ENCODE data around the gene NLRP9.

Gene NLRP9

GRCh38 chr19:55705972-55706371 lies 32.2 kb downstream of the NLRP9 start:
- Histone ChIP-seq H3K9me3 (replicated peaks in 1 of 2; ENCODE audit: control insufficient read depth in 2 of 2, insufficient read depth in 1 of 2, low read depth in 1 of 2, low read length in 2 of 2) (peaks cover 0 to 28% of the 10 kb centered on the region in 2 donors), H3K79me1 (ENCODE audit: low read depth, low read length) (no peaks in the 10 kb centered on the region), H4K91ac (ENCODE audit: low read depth, low read length, poor library complexity) (no peak overlapping the region), H3K4me2 (ENCODE audit: insufficient read depth, low read length, poor library complexity, severe bottlenecking) (no peak overlapping the region), H3K27ac (replicated peaks; ENCODE audit: low read length) (no peak overlapping the region), H3K27me3 (ENCODE audit: control insufficient read depth in 3 of 3, insufficient read depth in 3 of 3, low read depth in 1 of 3, low read length in 3 of 3) (peaks cover 0 to 2% (median 0%) of the 10 kb centered on the region in 3 experiments), H3K9ac (ENCODE audit: low read depth, low read length, poor library complexity) (no peak overlapping the region), H3K18ac (ENCODE audit: low read length) (no peak overlapping the region), H2BK12ac (ENCODE audit: low read length) (no peak overlapping the region), H2BK120ac (ENCODE audit: low read depth, low read length) (no peak overlapping the region), H3K36me3 (replicated peaks in 1 of 2; ENCODE audit: control insufficient read depth in 2 of 2, insufficient read depth in 2 of 2, low read length in 2 of 2) (peaks cover 0 to 6% of the 10 kb centered on the region in 2 donors), H3K14ac (ENCODE audit: low read length) (no peak overlapping the region), H2BK15ac (ENCODE audit: low read length) (no peak overlapping the region), H2BK5ac (ENCODE audit: low read length) (no peak overlapping the region), H3K4ac (ENCODE audit: low read length) (no peak overlapping the region), H3K4me1 (ENCODE audit: control insufficient read depth in 2 of 2, insufficient read depth in 1 of 2, low read depth in 1 of 2, low read length in 2 of 2) (no peaks in the 10 kb centered on the region), H2AK5ac (ENCODE audit: low read depth, low read length) (no peak overlapping the region), H4K8ac (ENCODE audit: low read depth, low read length) (no peak overlapping the region), H3K4me3 (ENCODE audit: low read length in 2 of 2) (no peak overlapping the region), H2AFZ (ENCODE audit: low read length) (no peak overlapping the region), H3K23ac (ENCODE audit: low read depth, low read length, poor library complexity) (no peak overlapping the region)
- no peak for DNase-seq (ENCODE audit: low spot score)
- WGBS, 2 donors (ENCODE audit: extremely low coverage in 2 of 2, insufficient read length in 2 of 2, insufficient replicate concordance in 1 of 2), result no CpG with 5 or more reads among the region's 3 CpGs

GRCh38 chr19:55704494-55705245 lies 33.5 kb downstream of the NLRP9 start:
- Histone ChIP-seq H3K4me3 (ENCODE audit: low read length in 2 of 2) (no peak overlapping the region), H2BK120ac (ENCODE audit: low read depth, low read length) (no peak overlapping the region), H3K14ac (ENCODE audit: low read length) (no peak overlapping the region), H2BK15ac (ENCODE audit: low read length) (no peak overlapping the region), H3K27ac (replicated peaks; ENCODE audit: low read length) (no peak overlapping the region), H3K36me3 (replicated peaks in 1 of 2; ENCODE audit: control insufficient read depth in 2 of 2, insufficient read depth in 2 of 2, low read length in 2 of 2) (peaks cover 2 to 14% of the 10 kb centered on the region in 2 donors), H4K91ac (ENCODE audit: low read depth, low read length, poor library complexity) (no peak overlapping the region), H3K27me3 (ENCODE audit: control insufficient read depth in 3 of 3, insufficient read depth in 3 of 3, low read depth in 1 of 3, low read length in 3 of 3) (peaks cover 0 to 2% (median 0%) of the 10 kb centered on the region in 3 experiments), H3K9ac (ENCODE audit: low read depth, low read length, poor library complexity) (no peak overlapping the region), H2BK12ac (ENCODE audit: low read length) (no peak overlapping the region), H3K4ac (ENCODE audit: low read length) (no peak overlapping the region), H3K9me3 (replicated peaks in 1 of 2; ENCODE audit: control insufficient read depth in 2 of 2, insufficient read depth in 1 of 2, low read depth in 1 of 2, low read length in 2 of 2) (peaks cover 0 to 29% of the 10 kb centered on the region in 2 donors), H2BK5ac (ENCODE audit: low read length) (no peak overlapping the region), H4K8ac (ENCODE audit: low read depth, low read length) (no peak overlapping the region), H2AK5ac (ENCODE audit: low read depth, low read length) (no peak overlapping the region), H3K18ac (ENCODE audit: low read length) (no peak overlapping the region), H2AFZ (ENCODE audit: low read length) (no peak overlapping the region), H3K4me2 (ENCODE audit: insufficient read depth, low read length, poor library complexity, severe bottlenecking) (no peak overlapping the region), H3K4me1 (ENCODE audit: control insufficient read depth in 2 of 2, insufficient read depth in 1 of 2, low read depth in 1 of 2, low read length in 2 of 2) (no peaks in the 10 kb centered on the region), H3K23ac (ENCODE audit: low read depth, low read length, poor library complexity) (no peak overlapping the region), H3K79me1 (ENCODE audit: low read depth, low read length) (peaks cover 2% of the 10 kb centered on the region)
- no peak for DNase-seq (ENCODE audit: low spot score)
- WGBS, 2 donors (ENCODE audit: extremely low coverage in 2 of 2, insufficient read length in 2 of 2, insufficient replicate concordance in 1 of 2), result no CpG with 5 or more reads among the region's 15 CpGs

- no peak overlapping the region for H4K8ac ChIP-seq (ENCODE audit: low read depth, low read length)
- H3K79me1 ChIP-seq (ENCODE audit: low read depth, low read length), result peaks cover 2% of the 10 kb centered on the region
- H2AFZ ChIP-seq (ENCODE audit: low read length), result no peak overlapping the region
- H3K27me3 ChIP-seq (ENCODE audit: control insufficient read depth in 3 of 3, insufficient read depth in 3 of 3, low read depth in 1 of 3, low read length in 3 of 3), result peaks cover 0 to 2% (median 0%) of the 10 kb centered on the region in 3 experiments
- H2BK120ac ChIP-seq (ENCODE audit: low read depth, low read length), result no peak overlapping the region
- no peak overlapping the region for H2AK5ac ChIP-seq (ENCODE audit: low read depth, low read length)
- H4K91ac ChIP-seq (ENCODE audit: low read depth, low read length, poor library complexity), result no peak overlapping the region
- WGBS, 2 donors (ENCODE audit: extremely low coverage in 2 of 2, insufficient read length in 2 of 2, insufficient replicate concordance in 1 of 2), result no CpG with 5 or more reads among the region's 38 CpGs
- no peak overlapping the region for H3K9ac ChIP-seq (ENCODE audit: low read depth, low read length, poor library complexity)
- H3K4me1 ChIP-seq (ENCODE audit: control insufficient read depth in 2 of 2, insufficient read depth in 1 of 2, low read depth in 1 of 2, low read length in 2 of 2), result no peaks in the 10 kb centered on the region
- no peak overlapping the region for H3K27ac ChIP-seq (replicated peaks; ENCODE audit: low read length)
- H3K4me2 ChIP-seq (ENCODE audit: insufficient read depth, low read length, poor library complexity, severe bottlenecking), result no peak overlapping the region
- no peak for DNase-seq (ENCODE audit: low spot score)
- peak overlapping the region; percentile 60 for H2BK5ac ChIP-seq (ENCODE audit: low read length)
- H2BK12ac ChIP-seq (ENCODE audit: low read length), result no peak overlapping the region
- no peak overlapping the region for H3K23ac ChIP-seq (ENCODE audit: low read depth, low read length, poor library complexity)
- no peak overlapping the region for H3K4me3 ChIP-seq (ENCODE audit: low read length in 2 of 2)
- H2BK15ac ChIP-seq (ENCODE audit: low read length), result no peak overlapping the region
- H3K14ac ChIP-seq (ENCODE audit: low read length), result no peak overlapping the region
- no peak overlapping the region for H3K18ac ChIP-seq (ENCODE audit: low read length)
- peaks cover 0 to 29% of the 10 kb centered on the region in 2 donors for H3K9me3 ChIP-seq (replicated peaks in 1 of 2; ENCODE audit: control insufficient read depth in 2 of 2, insufficient read depth in 1 of 2, low read depth in 1 of 2, low read length in 2 of 2)
- peaks cover 2 to 21% of the 10 kb centered on the region in 2 donors for H3K36me3 ChIP-seq (replicated peaks in 1 of 2; ENCODE audit: control insufficient read depth in 2 of 2, insufficient read depth in 2 of 2, low read length in 2 of 2)
- no peak overlapping the region for H3K4ac ChIP-seq (ENCODE audit: low read length)
Observed at GRCh38 chr19:55703790-55704215, 34.4 kb downstream of the NLRP9 start.

GRCh38 chr19:55702131-55702627 lies 36.0 kb downstream of the NLRP9 start:
- no peak overlapping the region for H2BK15ac ChIP-seq (ENCODE audit: low read length)
- peaks cover 0 to 24% of the 10 kb centered on the region in 2 donors for H3K9me3 ChIP-seq (replicated peaks in 1 of 2; ENCODE audit: control insufficient read depth in 2 of 2, insufficient read depth in 1 of 2, low read depth in 1 of 2, low read length in 2 of 2)
- H3K4me2 ChIP-seq (ENCODE audit: insufficient read depth, low read length, poor library complexity, severe bottlenecking), result no peak overlapping the region
- peaks cover 4 to 33% of the 10 kb centered on the region in 2 donors for H3K36me3 ChIP-seq (replicated peaks in 1 of 2; ENCODE audit: control insufficient read depth in 2 of 2, insufficient read depth in 2 of 2, low read length in 2 of 2)
- no peaks in the 10 kb centered on the region for H3K27me3 ChIP-seq (ENCODE audit: control insufficient read depth in 3 of 3, insufficient read depth in 3 of 3, low read depth in 1 of 3, low read length in 3 of 3)
- no peak overlapping the region for H2BK120ac ChIP-seq (ENCODE audit: low read depth, low read length)
- no peak overlapping the region for H2BK5ac ChIP-seq (ENCODE audit: low read length)
- H3K23ac ChIP-seq (ENCODE audit: low read depth, low read length, poor library complexity), result no peak overlapping the region
- no peak overlapping the region for H3K9ac ChIP-seq (ENCODE audit: low read depth, low read length, poor library complexity)
- H3K4ac ChIP-seq (ENCODE audit: low read length), result no peak overlapping the region
- DNase-seq (ENCODE audit: low spot score), result no peak
- H2AFZ ChIP-seq (ENCODE audit: low read length), result no peak overlapping the region
- no peak overlapping the region for H3K4me3 ChIP-seq (ENCODE audit: low read length in 2 of 2)
- H4K91ac ChIP-seq (ENCODE audit: low read depth, low read length, poor library complexity), result no peak overlapping the region
- H2AK5ac ChIP-seq (ENCODE audit: low read depth, low read length), result no peak overlapping the region
- peaks cover 2% of the 10 kb centered on the region for H3K79me1 ChIP-seq (ENCODE audit: low read depth, low read length)
- H3K27ac ChIP-seq (replicated peaks; ENCODE audit: low read length), result no peak overlapping the region
- H4K8ac ChIP-seq (ENCODE audit: low read depth, low read length), result no peak overlapping the region
- no peaks in the 10 kb centered on the region for H3K4me1 ChIP-seq (ENCODE audit: control insufficient read depth in 2 of 2, insufficient read depth in 1 of 2, low read depth in 1 of 2, low read length in 2 of 2)
- WGBS, 2 donors (ENCODE audit: extremely low coverage in 2 of 2, insufficient read length in 2 of 2, insufficient replicate concordance in 1 of 2), result no CpG with 5 or more reads among the region's 13 CpGs
- H2BK12ac ChIP-seq (ENCODE audit: low read length), result no peak overlapping the region
- H3K18ac ChIP-seq (ENCODE audit: low read length), result no peak overlapping the region
- no peak overlapping the region for H3K14ac ChIP-seq (ENCODE audit: low read length)
